HK-2 (cell line): ENCODE measurements around the gene RPS6KA4.

Source experiments
- DNase-seq: peaks from one replicate; pipeline ENCODE4 v3.0.0-alpha.2; 2018; ENCODE audit not compliant: unreplicated experiment

RPS6KA4 gene

GRCh38 chr11:64327375-64327774 lies 31.6 kb upstream of the RPS6KA4 start:
- no peak for DNase-seq

DNA sequence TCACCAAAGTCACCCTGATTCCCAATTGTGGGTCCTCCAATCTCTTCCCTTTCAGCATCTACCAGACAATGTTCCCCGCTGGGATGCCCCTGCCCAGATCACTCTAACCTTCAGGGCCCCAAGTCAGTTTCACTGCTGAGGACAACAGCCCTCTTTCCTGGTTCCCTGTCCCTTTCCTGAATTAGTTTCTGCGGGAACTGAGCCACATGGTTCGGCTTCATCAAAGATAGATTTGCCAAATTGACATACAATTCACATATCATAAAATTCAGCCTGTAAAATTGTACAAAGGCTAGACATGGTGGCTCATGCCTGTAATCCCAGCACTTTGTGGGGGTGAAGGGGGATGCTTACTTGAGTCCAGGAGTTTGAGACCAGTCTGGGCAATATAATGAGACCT lies 31.0 kb upstream of the RPS6KA4 start:
- no peak for DNase-seq

DNA sequence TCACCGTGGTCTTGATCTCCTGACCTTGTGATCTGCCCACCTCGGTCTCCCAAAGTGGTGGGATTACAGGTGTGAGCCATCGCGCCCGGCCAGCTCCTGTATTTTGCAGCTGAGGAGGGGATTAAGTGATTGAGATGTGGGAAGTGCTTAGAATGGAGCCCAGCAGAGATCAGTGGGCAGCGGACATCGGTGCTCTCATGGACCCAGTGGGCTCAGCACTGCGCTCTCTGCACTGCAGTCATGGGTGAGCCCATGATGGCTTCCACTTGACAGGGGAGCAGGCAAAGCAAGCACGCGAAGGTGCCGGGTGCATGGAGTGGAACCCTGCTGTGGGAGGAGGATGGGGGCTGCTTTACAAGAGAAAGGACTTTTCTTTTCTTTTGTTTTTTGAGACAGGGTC lies 28.1 kb upstream of the RPS6KA4 start:
- DNase-seq = no peak

- DNase-seq = peak; percentile 87
Observed at GRCh38 chr11:64331569-64332371, 27.2 kb upstream of the RPS6KA4 start.

- no peak for DNase-seq
Observed at GRCh38 chr11:64333556-64333955, 25.4 kb upstream of the RPS6KA4 start.

DNA sequence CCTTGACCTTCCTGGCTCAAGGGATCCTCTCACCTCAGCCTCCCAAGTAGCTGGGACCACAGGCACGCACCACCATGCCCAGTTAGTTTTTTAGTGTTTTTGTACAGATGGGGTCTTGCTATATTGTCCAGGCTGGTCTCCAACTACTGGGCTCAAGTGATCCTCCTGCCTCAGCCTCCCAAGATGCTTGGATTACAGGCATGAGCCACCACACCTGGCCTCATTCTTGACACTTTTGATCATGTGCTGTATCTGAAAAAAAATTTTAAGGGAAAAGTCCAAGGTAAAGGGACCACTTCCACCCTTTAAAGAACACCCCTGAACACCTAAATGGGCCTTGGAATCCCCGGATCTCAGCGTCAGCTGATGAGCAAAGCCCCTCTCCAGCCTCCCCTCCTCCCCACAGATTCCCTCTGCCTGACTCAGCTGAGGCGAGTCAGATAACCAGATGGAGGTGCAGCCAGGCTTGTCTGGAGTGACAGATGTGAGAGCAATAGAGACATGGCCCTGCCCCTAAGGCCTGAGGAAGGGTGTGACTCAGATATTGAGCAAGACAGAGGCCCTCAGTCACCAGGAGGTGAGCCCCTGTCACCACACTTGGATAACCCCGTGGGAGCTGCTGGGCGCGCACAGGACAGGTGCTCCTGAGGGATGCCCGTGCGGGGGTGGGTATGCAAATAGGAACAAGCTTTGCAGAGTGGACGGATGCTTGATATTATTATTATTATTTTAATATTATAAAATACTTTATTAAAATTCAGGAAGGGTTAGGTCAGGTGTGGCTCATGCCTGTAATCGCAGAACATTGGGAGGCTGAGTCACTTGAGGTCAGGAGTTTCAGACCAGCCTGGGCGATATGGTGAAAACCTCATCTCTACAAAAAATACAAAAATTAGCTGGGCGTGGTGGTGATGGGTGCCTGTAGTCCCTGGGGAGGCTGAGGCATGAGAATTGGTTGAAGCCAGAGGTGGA lies 23.9 kb upstream of the RPS6KA4 start:
- DNase-seq = peak; percentile 87

DNA sequence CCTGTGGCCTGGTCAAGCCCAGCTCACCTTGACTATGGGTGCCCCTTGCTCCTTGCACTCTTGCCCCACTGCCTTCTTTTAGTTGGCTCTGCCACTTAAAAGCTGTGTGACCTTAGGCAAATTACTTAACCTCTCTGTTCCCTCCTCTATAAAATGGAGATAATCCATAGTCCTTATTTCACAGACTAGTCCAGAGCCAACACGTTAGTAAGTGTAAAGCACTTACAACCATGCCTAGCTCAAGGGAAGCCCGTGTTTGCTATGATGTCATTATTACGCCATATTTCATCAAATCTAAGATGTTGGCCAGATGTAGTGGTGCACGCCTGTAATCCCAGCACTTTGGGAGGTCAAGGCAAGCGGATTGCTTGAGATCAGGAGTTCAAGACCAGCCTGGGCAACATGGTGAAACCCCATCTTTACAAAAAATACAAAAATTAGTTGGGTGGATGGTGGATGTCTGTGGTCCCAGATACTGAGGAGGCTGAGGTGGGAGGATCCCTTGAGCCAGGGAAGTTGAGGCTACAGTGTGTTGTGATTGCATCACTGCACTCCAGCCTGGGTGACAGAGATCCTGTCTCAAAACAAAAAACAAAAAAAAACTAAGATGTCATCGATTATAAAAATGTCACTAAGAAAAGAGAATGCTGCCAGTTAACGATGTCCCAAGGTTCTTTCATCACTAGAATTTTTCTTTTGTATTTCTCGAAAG lies 21.3 kb upstream of the RPS6KA4 start:
- no peak for DNase-seq

GRCh38 chr11:64338716-64339115 lies 20.2 kb upstream of the RPS6KA4 start:
- DNase-seq = no peak

DNA sequence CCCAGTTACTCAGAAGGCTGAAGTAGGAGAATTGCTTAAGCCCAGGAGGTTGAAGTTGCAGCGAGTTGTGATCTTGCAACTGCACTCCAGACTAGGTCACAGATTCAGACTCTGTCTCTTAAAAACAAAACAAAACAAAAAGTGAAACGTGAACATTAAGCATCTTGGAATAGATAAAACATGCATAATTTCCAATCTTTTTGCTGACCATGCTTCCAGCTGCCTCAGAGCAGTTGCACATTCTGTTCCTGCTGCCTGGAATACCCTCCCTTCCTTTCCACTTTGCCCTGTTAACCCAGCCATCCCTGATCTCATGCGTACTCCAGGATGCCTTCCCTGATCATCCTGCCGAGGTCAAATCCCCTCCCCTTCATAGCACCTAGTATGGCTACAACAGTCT lies 19.7 kb upstream of the RPS6KA4 start:
- no peak for DNase-seq

- no peak for DNase-seq
Observed at GRCh38 chr11:64339754-64340408, 19.1 kb upstream of the RPS6KA4 start, which contains the start of gene CCDC88B. TSS of gene CCDC88B (plus strand) at chr11:64340204. CDS start at chr11:64340267, 63 bp downstream.

DNA sequence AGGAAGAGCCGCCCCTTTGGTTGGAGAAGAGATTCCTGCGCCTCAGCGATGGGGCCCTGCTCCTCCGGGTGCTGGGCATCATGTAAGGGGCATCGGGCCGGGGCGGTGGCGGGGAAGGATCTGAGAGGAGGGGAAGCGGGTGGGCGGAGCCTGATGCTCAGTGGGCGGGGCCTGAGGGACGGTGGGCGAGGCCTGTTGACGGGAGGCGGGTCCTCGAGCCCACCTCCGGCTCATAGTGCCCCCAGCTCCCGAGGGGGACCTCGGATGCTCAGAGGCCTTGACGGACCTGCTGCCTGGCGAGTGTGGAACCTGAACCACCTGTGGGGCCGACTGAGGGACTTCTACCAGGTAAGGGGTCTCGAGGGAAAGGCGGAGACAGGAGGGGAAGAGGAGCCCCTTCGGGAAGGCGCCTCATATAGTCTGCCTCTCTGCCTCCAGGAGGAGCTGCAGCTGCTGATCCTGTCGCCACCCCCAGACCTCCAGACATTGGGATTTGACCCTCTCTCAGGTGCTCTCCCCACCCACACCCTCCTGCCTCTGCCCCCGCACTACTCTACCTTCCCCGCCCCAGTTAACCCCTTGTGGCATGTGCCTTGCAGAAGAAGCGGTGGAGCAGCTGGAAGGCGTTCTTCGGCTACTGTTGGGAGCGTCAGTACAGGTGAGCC lies 18.2 kb upstream of the RPS6KA4 start:
- no peak for DNase-seq

DNA sequence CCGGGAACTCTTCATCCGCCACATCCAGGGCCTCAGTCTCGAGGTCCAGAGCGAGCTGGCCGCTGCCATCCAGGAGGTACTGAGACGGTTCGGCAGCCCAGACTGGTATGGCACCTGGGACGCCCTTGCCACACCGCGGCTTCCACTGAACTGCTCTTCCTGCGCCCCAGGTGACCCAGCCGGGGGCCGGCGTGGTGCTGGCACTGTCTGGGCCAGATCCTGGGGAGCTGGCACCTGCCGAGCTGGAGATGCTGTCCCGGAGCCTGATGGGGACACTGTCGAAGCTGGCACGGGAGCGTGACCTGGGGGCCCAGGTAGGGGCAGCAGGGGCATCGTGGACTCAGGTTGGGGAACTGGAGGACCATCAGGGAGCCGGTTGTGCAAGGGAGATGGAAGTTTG lies 17.5 kb upstream of the RPS6KA4 start:
- DNase-seq = no peak

- DNase-seq = peak; percentile 88
Observed at GRCh38 chr11:64341851-64342791, 16.8 kb upstream of the RPS6KA4 start.

DNA sequence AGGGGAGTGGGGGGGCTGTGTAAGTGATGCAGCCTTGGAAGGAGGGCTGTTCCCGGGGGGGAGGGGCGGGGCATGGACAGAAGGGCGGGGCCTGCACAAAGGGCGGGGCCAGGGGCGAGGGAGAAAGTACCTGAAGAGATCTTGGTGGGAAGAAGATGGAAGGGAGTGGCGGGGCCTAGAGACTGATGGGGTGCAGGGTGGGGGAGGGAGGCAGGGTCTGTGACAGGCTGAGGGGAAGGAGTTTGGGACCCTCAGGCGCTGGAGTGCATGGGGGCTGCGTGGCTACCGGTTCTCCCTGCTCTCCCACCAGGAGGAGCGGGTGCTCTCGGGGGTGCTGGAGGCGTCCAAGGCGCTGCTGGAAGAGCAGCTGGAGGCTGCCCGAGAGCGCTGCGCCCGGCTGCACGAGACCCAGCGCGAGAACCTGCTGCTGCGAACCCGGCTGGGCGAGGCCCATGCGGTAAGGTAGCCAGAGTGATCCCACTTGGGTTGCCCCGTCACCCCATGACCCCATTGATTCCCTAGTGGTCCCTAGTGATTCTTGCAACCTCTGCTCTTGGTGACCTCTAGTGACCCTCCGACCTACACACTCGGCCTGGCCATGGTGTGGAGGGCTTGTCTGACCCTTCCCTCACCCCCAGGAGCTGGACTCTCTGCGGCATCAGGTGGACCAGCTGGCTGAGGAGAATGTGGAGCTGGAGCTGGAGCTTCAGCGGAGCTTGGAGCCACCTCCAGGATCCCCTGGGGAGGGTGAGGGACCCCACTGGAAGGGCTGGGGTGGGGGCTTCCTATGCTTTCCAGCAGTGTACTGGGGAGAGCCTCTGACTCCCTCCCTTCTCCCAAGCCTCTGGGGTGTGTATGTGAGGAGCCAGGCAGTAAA lies 15.9 kb upstream of the RPS6KA4 start:
- DNase-seq = no peak

DNA sequence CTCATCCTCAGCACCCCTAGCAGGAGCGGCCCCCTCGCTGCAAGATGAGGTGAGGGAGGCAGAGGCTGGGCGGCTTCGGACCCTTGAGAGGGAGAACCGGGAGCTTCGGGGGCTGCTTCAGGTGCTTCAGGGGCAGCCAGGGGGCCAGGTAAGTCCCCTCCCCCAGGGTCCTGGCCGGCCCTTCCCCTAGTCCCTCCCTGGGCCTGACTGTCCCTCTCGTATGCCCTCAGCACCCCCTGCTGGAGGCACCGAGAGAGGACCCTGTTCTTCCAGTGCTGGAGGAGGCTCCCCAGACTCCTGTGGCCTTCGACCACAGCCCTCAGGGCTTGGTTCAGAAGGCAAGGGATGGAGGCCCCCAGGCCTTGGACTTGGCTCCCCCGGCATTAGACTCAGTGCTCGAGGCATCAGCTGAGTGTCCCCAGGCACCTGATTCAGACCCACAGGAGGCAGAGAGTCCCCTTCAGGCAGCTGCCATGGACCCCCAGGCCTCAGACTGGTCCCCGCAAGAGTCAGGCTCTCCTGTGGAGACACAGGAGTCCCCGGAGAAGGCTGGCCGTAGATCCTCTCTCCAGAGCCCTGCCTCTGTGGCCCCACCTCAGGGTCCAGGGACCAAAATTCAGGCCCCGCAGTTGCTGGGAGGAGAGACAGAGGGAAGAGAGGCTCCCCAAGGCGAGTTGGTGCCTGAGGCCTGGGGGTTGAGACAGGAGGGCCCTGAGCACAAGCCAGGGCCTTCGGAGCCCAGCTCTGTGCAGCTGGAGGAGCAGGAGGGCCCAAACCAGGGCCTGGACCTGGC lies 15.0 kb upstream of the RPS6KA4 start:
- no peak for DNase-seq

- no peak for DNase-seq
Observed at GRCh38 chr11:64344787-64345186, 14.2 kb upstream of the RPS6KA4 start.

- DNase-seq = no peak
Observed at GRCh38 chr11:64347193-64347867, 11.6 kb upstream of the RPS6KA4 start.
